Kidney (tissue), 14 donors: ENCODE data around the gene HSPA1A. TPM values are rescaled to one million over a fixed set of nuclear protein-coding genes. Genes with fewer than 3 reads are reported as not detected.
A peak's percentile ranks its signal among the peaks of the same experiment; 100 is the strongest.

Source experiments
- DNase-seq, 5 donors: peaks; one replicate each; pipeline ENCODE4 v3.0.0-alpha.2; 2013 to 2020
- FAIRE-seq: peaks from 2 replicates; lab custom pipeline; 2012; peaks lifted over from hg19 to GRCh38; lab: Jason Lieb, UNC
- H3K27ac ChIP-seq, 2 donors: one replicate each; pipeline ENCODE4 v1.7.0; 2013; ENCODE audit warnings: low read depth in 2 of 2, low read length in 2 of 2, inconsistent platforms in 1 of 2
- H3K27me3 ChIP-seq: one replicate; pipeline ENCODE4 v1.7.1; 2013; ENCODE audit warnings: low read length, inconsistent platforms; ENCODE audit not compliant: control insufficient read depth, insufficient read depth
- H3K36me3 ChIP-seq, 3 donors: one replicate each; pipeline versions ENCODE4 v1.7.0 to v1.7.1; 2013; ENCODE audit warnings: low read length in 3 of 3, control low read depth in 1 of 3, inconsistent platforms in 1 of 3; ENCODE audit not compliant: insufficient read depth in 3 of 3, control insufficient read depth in 2 of 3
- H3K4me1 ChIP-seq, 3 donors: one replicate each; pipeline versions ENCODE4 v1.7.0 to v1.7.1; 2013; ENCODE audit warnings: low read length in 3 of 3, inconsistent platforms in 1 of 3, low read depth in 1 of 3; ENCODE audit not compliant: control insufficient read depth in 2 of 3, insufficient read depth in 2 of 3
- H3K4me3 ChIP-seq, 3 donors: one replicate each; pipeline versions ENCODE4 v1.7.0 to v1.8.1; 2013; ENCODE audit warnings: low read length in 3 of 3, control low read depth in 1 of 3, inconsistent platforms in 1 of 3
- H3K9ac ChIP-seq, 3 donors: one replicate each; pipeline versions ENCODE4 v1.7.0 to v1.7.1; 2013; ENCODE audit warnings: low read length in 3 of 3, control low read depth in 1 of 3, inconsistent platforms in 1 of 3
- H3K9me3 ChIP-seq, 3 donors: one replicate each; pipeline versions ENCODE4 v1.7.0 to v1.7.1; 2013; ENCODE audit warnings: low read length in 3 of 3, control low read depth in 1 of 3, inconsistent platforms in 1 of 3; ENCODE audit not compliant: control insufficient read depth in 2 of 3, insufficient read depth in 1 of 3
- intact Hi-C: fragments of 100-400 bp; cut with DNase I; formaldehyde crosslinking; loops from one replicate; pipeline ENCODE4 v1.11.1; 2022
- polyA plus RNA-seq: library from polyadenylated mRNA; stranded (reverse); fragments of 350-450 nt; fragmentation: Illumina TruSeq; extraction: RNeasy Lipid Tissue Mini Kit (QIAGEN cat#74804); gene quantifications from one replicate; pipeline ENCODE4 v1.2.3, GENCODE V29; 2014; ENCODE audit warnings: low read depth, low replicate concordance; ENCODE audit not compliant: insufficient read depth
- total RNA-seq: library from RNA; stranded (reverse); fragmentation: NEBNext Ultra II Directional; extraction: Animal tissue kit (Norgen Biotek cat#: 25700); gene quantifications from one replicate; pipeline ENCODE4 v1.2.1, GENCODE V29; 2021
- TF ChIP-seq, protein P1 (sequence below): IDR thresholded peaks from 3 replicates; pipeline ENCODE4 v1.5.1; 2012; ENCODE audit warnings: mild to moderate bottlenecking, moderate library complexity, borderline replicate concordance; ENCODE audit not compliant: insufficient read depth; ENCODE audit errors: extremely low read depth
- donor health status: control.
- donor health status: control.
- donor health status: control.
- donor health status: control.
- donor health status: control.
- donor health status: DM: yes; HTN: yes; CAD: no.
- donor health status: Normal renal cell carcinoma (clear cell type).

HSPA1A gene
- total and polyA plus RNA-seq, 2 donors from 2014 or later = 133 to 209 TPM

DNA sequence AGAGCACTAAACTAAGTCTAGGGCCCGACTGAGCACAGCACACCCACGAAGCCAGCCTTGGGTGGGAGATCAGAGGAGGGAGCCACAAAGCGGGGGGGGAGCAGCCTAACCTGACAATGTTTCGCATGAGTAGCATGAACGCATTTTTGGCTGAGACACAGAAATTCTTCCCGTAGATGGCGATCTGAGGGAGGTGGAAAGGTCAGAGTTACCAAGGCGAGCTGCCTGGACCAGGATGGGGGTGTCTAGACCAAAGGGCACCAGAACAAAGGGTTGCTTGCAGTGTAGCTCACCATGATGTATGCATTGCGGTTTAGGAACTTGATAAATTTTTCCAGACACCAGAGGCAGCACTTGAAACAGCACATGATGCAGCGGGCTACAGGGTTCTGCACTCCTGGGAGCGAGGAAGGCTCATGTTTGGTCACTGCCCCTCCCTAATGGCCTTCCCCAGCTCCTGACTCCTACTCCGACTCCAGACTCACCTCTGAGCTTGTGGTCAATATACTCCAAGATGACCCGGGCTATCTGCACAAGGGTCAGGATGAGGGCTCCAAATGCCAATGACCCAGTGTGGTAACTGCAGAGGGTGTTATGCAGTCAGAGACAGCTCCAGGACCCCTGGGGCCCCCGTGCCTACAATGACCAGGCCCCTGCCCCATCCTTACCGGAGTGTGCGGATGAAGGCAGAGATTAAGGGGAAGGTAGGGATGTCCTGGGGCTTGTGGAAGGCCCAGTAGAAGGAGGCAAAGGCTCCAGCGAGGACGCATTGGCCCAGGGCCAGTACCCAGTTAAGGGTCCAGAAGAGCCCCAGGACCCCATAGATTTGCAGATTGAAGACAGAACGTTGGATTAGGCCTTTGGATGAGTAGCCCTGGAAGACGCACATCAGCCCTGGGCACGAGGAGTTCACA, 50.1 kb downstream of the HSPA1A start:
- FAIRE-seq (no peak), DNase-seq (peak in 3 of 5 donors; percentile 36 to 65 (median 46))
- Histone ChIP-seq H3K9me3 (no peaks in the 10 kb centered on the region), H3K27me3 (no peaks in the 10 kb centered on the region), H3K4me3 (no peak overlapping the region), H3K36me3 (peaks cover 0 to 7% (median 0%) of the 10 kb centered on the region in 3 donors), H3K27ac (peak overlapping the region; percentile 43 to 48), H3K4me1 (peaks cover 0 to 20% (median 10%) of the 10 kb centered on the region in 3 donors), H3K9ac (no peak overlapping the region)
- TF ChIP-seq, protein P1, sequence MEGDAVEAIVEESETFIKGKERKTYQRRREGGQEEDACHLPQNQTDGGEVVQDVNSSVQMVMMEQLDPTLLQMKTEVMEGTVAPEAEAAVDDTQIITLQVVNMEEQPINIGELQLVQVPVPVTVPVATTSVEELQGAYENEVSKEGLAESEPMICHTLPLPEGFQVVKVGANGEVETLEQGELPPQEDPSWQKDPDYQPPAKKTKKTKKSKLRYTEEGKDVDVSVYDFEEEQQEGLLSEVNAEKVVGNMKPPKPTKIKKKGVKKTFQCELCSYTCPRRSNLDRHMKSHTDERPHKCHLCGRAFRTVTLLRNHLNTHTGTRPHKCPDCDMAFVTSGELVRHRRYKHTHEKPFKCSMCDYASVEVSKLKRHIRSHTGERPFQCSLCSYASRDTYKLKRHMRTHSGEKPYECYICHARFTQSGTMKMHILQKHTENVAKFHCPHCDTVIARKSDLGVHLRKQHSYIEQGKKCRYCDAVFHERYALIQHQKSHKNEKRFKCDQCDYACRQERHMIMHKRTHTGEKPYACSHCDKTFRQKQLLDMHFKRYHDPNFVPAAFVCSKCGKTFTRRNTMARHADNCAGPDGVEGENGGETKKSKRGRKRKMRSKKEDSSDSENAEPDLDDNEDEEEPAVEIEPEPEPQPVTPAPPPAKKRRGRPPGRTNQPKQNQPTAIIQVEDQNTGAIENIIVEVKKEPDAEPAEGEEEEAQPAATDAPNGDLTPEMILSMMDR = no peak
- intact Hi-C loops = no loop called here

Other genes starting within 250 kb of the HSPA1A start
Only the 30 nearest of the 40 such genes appear.
- 232 TPM for gene BAG6, start 162.9 kb upstream of the HSPA1A start, total RNA-seq
- gene BAG6, start 162.9 kb upstream of the HSPA1A start, polyA plus RNA-seq = 215 TPM
- 4.6 TPM for gene APOM, start 159.6 kb upstream of the HSPA1A start, total RNA-seq
- gene APOM, start 159.6 kb upstream of the HSPA1A start, polyA plus RNA-seq = 154 TPM
- gene C6orf47, start 154.8 kb upstream of the HSPA1A start, total RNA-seq = 26.5 TPM
- 25.5 TPM for gene C6orf47, start 154.8 kb upstream of the HSPA1A start, polyA plus RNA-seq
- 17.7 TPM for gene GPANK1, start 150.5 kb upstream of the HSPA1A start, total RNA-seq
- 28.6 TPM for gene GPANK1, start 150.5 kb upstream of the HSPA1A start, polyA plus RNA-seq
- 130 TPM for gene CSNK2B, start 149.5 kb upstream of the HSPA1A start, total RNA-seq
- gene CSNK2B, start 149.5 kb upstream of the HSPA1A start, polyA plus RNA-seq = 270 TPM
- gene LY6G5B, start 145.6 kb upstream of the HSPA1A start, total RNA-seq = 15.1 TPM
- gene LY6G5B, start 145.6 kb upstream of the HSPA1A start, polyA plus RNA-seq = 2.5 TPM
- 2.5 TPM for gene LY6G5C, start 134.5 kb upstream of the HSPA1A start, total RNA-seq
- gene LY6G5C, start 134.5 kb upstream of the HSPA1A start, polyA plus RNA-seq = 4.6 TPM
- 48.7 TPM for gene ABHD16A, start 112.2 kb upstream of the HSPA1A start, total RNA-seq
- gene ABHD16A, start 112.2 kb upstream of the HSPA1A start, polyA plus RNA-seq = 50.2 TPM
- not detected for gene LY6G6F, start 108.7 kb upstream of the HSPA1A start, total RNA-seq
- not detected for gene LY6G6F, start 108.7 kb upstream of the HSPA1A start, polyA plus RNA-seq
- gene LY6G6D, start 100.2 kb upstream of the HSPA1A start, total RNA-seq = not detected
- not detected for gene LY6G6D, start 100.2 kb upstream of the HSPA1A start, polyA plus RNA-seq
- gene LY6G6C, start 93.8 kb upstream of the HSPA1A start, total RNA-seq = not detected
- not detected for gene LY6G6C, start 93.8 kb upstream of the HSPA1A start, polyA plus RNA-seq
- gene MPIG6B, start 92.2 kb upstream of the HSPA1A start, total RNA-seq = 0.60 TPM
- not detected for gene MPIG6B, start 92.2 kb upstream of the HSPA1A start, polyA plus RNA-seq
- 98.9 TPM for gene DDAH2, start 86.2 kb upstream of the HSPA1A start, total RNA-seq
- gene DDAH2, start 86.2 kb upstream of the HSPA1A start, polyA plus RNA-seq = 147 TPM
- gene CLIC1, start 79.0 kb upstream of the HSPA1A start, total RNA-seq = 456 TPM
- gene CLIC1, start 79.0 kb upstream of the HSPA1A start, polyA plus RNA-seq = 489 TPM
- gene MSH5, start 75.5 kb upstream of the HSPA1A start, total RNA-seq = 23.7 TPM
- gene MSH5, start 75.5 kb upstream of the HSPA1A start, polyA plus RNA-seq = 14.4 TPM
- gene SAPCD1, start 52.9 kb upstream of the HSPA1A start, total RNA-seq = 6.5 TPM
- gene SAPCD1, start 52.9 kb upstream of the HSPA1A start, polyA plus RNA-seq = 6.8 TPM
- gene VWA7, start 38.2 kb upstream of the HSPA1A start, total RNA-seq = 32.5 TPM
- 10.2 TPM for gene VWA7, start 38.2 kb upstream of the HSPA1A start, polyA plus RNA-seq
- 79.0 TPM for gene VARS1, start 19.8 kb upstream of the HSPA1A start, total RNA-seq
- 30.3 TPM for gene VARS1, start 19.8 kb upstream of the HSPA1A start, polyA plus RNA-seq
- gene LSM2, start 8.6 kb upstream of the HSPA1A start, total RNA-seq = 41.6 TPM
- 70.6 TPM for gene LSM2, start 8.6 kb upstream of the HSPA1A start, polyA plus RNA-seq
- gene HSPA1L, start 260 bp upstream of the HSPA1A start, total RNA-seq = 1.7 TPM
- 2.3 TPM for gene HSPA1L, start 260 bp upstream of the HSPA1A start, polyA plus RNA-seq
- gene HSPA1B, start 12.2 kb downstream of the HSPA1A start, total RNA-seq = 142 TPM
- gene HSPA1B, start 12.2 kb downstream of the HSPA1A start, polyA plus RNA-seq = 175 TPM
- gene NEU1, start 47.3 kb downstream of the HSPA1A start, total RNA-seq = 66.9 TPM
- gene NEU1, start 47.3 kb downstream of the HSPA1A start, polyA plus RNA-seq = 131 TPM
- 137 TPM for gene SLC44A4, start 63.5 kb downstream of the HSPA1A start, total RNA-seq
- 37.4 TPM for gene SLC44A4, start 63.5 kb downstream of the HSPA1A start, polyA plus RNA-seq
- gene EHMT2, start 82.2 kb downstream of the HSPA1A start, total RNA-seq = 40.5 TPM
- 35.3 TPM for gene EHMT2, start 82.2 kb downstream of the HSPA1A start, polyA plus RNA-seq
- gene ZBTB12, start 86.5 kb downstream of the HSPA1A start, total RNA-seq = 3.4 TPM
- gene ZBTB12, start 86.5 kb downstream of the HSPA1A start, polyA plus RNA-seq = 2.5 TPM
- 38.7 TPM for gene C2, start 112.2 kb downstream of the HSPA1A start, total RNA-seq
- 84.0 TPM for gene C2, start 112.2 kb downstream of the HSPA1A start, polyA plus RNA-seq
- gene CFB, start 130.6 kb downstream of the HSPA1A start, total RNA-seq = 200 TPM
- 154 TPM for gene CFB, start 130.6 kb downstream of the HSPA1A start, polyA plus RNA-seq
- gene NELFE, start 143.4 kb downstream of the HSPA1A start, total RNA-seq = 62.0 TPM
- gene NELFE, start 143.4 kb downstream of the HSPA1A start, polyA plus RNA-seq = 83.0 TPM
- gene SKIC2, start 143.6 kb downstream of the HSPA1A start, total RNA-seq = 67.8 TPM
- gene SKIC2, start 143.6 kb downstream of the HSPA1A start, polyA plus RNA-seq = 55.0 TPM
- gene DXO, start 156.6 kb downstream of the HSPA1A start, total RNA-seq = 21.3 TPM
- 26.0 TPM for gene DXO, start 156.6 kb downstream of the HSPA1A start, polyA plus RNA-seq